Colonic mucosa (tissue), 4 donors: ENCODE results near the gene RIMBP2. TPM values are rescaled to one million over a fixed set of nuclear protein-coding genes. Genes with fewer than 3 reads are reported as not detected.

Experiments used
- DNase-seq: peaks from one replicate; pipeline ENCODE4 v3.0.0-alpha.2; 2020
- H3K27ac ChIP-seq: fragments of 200-600 bp; one replicate; pipeline ENCODE4 v1.8.0; 2021
- H3K27me3 ChIP-seq: fragments of 200-600 bp; one replicate; pipeline ENCODE4 v1.8.0; 2021
- H3K36me3 ChIP-seq: fragments of 200-600 bp; one replicate; pipeline ENCODE4 v1.8.0; 2021
- H3K4me1 ChIP-seq: fragments of 200-600 bp; one replicate; pipeline ENCODE4 v1.8.0; 2021; ENCODE audit warnings: mild to moderate bottlenecking
- H3K4me3 ChIP-seq: fragments of 200-600 bp; one replicate; pipeline ENCODE4 v1.8.0; 2021
- H3K9ac ChIP-seq, 2 donors: one replicate each; pipeline ENCODE4 v1.7.0; 2013; ENCODE audit warnings: control low read depth in 2 of 2, low read depth in 2 of 2, low read length in 2 of 2
- H3K9me3 ChIP-seq: fragments of 200-600 bp; one replicate; pipeline ENCODE4 v1.8.0; 2021
- intact Hi-C: fragments of 100-400 bp; cut with DNase I; formaldehyde crosslinking; loops from one replicate; pipeline ENCODE4 v1.14.1; 2022
- total RNA-seq, 2 donors: library from RNA; stranded (reverse); fragmentation: NEBNext Ultra II Directional in 1 of 2; extraction: Animal tissue kit (Norgen Biotek cat#: 25700) in 1 of 2; gene quantifications; one replicate each; pipeline ENCODE4 v1.2.1, GENCODE V29; 2021
- TF ChIP-seq, protein P1 (sequence below): fragments of 200-600 bp; IDR thresholded peaks from one replicate; pipeline ENCODE4 v1.8.0; 2022; ENCODE audit warnings: antibody characterized with exemption, mild to moderate bottlenecking
- donor health status: healthy.
- donor health status: DM: no; HTN: no; CAD: no.
- donor health status: DM: no; HTN: no; CAD: no.

Gene RIMBP2
- total RNA-seq, 2 donors from 2014 or later = 4.8 to 5.6 TPM

DNA sequence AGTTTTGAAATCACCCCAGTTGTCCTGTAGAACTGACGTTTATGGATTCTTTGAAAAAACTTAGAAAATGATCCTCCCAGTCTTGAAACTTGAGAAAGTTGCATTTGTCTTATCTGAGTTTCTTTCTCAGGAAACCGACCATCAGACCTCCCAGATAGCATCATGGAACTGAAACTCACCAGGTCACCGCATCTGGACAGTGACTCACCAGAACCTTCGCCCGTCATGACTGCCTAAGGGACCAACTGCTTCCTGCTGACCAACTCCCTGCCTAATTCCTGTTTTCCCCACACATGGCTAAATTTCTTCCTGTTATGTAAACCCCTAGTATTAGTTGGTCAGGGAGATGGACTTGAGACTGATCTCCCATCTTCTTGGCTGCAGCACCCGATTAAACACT lies 175.7 kb downstream of the RIMBP2 start:
- TF ChIP-seq, protein P1, sequence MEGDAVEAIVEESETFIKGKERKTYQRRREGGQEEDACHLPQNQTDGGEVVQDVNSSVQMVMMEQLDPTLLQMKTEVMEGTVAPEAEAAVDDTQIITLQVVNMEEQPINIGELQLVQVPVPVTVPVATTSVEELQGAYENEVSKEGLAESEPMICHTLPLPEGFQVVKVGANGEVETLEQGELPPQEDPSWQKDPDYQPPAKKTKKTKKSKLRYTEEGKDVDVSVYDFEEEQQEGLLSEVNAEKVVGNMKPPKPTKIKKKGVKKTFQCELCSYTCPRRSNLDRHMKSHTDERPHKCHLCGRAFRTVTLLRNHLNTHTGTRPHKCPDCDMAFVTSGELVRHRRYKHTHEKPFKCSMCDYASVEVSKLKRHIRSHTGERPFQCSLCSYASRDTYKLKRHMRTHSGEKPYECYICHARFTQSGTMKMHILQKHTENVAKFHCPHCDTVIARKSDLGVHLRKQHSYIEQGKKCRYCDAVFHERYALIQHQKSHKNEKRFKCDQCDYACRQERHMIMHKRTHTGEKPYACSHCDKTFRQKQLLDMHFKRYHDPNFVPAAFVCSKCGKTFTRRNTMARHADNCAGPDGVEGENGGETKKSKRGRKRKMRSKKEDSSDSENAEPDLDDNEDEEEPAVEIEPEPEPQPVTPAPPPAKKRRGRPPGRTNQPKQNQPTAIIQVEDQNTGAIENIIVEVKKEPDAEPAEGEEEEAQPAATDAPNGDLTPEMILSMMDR = no peak

DNA sequence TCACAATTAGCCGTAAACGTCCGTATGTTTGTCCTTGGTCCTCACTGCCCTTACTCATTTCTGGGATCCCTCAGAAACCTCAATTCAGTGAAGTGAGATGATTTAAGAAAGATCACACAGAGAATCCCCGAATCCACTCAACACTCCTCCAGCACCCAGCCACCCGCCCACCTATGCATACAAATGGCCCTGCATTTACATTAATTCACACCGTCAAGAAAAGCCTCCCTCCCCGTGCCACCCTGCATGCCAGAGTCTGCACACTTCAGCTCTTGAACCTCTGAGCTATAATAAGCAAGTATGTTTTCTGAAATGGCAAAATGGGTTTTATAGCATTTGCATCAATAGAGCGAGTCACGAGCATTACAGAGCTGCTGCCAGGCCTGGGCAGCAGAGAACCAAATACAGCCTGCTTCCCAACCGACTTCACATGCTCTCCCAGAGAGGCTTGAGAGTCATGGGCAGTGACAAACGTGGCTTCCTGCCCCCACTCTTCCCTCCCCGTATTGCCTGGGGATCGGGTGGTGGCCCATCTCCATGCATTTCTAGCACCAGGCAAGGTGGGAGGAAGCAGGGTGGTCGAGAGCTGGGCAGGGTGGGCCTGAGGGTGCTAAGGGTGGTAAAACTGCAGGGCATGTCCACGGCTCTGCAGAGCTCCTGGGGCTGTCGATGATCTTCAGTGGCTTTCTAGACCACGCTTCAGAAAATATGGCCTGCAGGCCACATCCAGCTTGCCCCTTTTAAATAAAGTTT lies 177.6 kb downstream of the RIMBP2 start:
- H3K4me1 ChIP-seq = no peaks in the 10 kb centered on the region
- intact Hi-C loops = no loop called here
- TF ChIP-seq, protein P1 = no peak
- no peak overlapping the region for H3K9ac ChIP-seq
- H3K27me3 ChIP-seq = no peaks in the 10 kb centered on the region
- H3K27ac ChIP-seq = no peak overlapping the region
- DNase-seq = no peak
- no peaks in the 10 kb centered on the region for H3K36me3 ChIP-seq
- no peak overlapping the region for H3K4me3 ChIP-seq
- H3K9me3 ChIP-seq = no peaks in the 10 kb centered on the region

More for the DNA sequence above, 175.7 kb downstream of the RIMBP2 start:
- Histone ChIP-seq H3K27me3 (no peaks in the 10 kb centered on the region), H3K9ac (no peak overlapping the region), H3K36me3 (no peaks in the 10 kb centered on the region), H3K27ac (no peak overlapping the region), H3K9me3 (no peaks in the 10 kb centered on the region), H3K4me3 (no peak overlapping the region), H3K4me1 (no peaks in the 10 kb centered on the region)
- intact Hi-C loops = no loop called here
- DNase-seq = no peak

DNA sequence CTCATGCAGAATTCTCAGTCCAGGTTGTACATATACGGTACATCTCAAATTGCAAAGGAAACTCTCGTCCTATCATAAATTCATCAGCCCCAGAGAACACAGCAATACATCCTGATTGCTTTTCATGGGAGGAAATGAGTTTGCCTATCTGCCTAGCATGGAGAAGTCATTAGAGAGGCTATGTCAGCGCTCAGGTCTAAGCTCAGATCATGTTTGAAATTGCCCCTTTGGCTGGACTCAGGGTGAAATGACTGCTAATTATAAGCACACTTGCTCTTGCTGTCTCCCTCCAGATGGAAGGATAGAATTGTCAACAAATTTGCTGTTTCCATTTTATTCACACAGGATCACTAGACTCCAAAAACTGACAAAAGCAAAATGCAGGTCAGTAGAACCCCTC lies 178.4 kb downstream of the RIMBP2 start:
- Histone ChIP-seq H3K4me3 (no peak overlapping the region), H3K27me3 (no peaks in the 10 kb centered on the region), H3K9me3 (no peaks in the 10 kb centered on the region), H3K27ac (no peak overlapping the region), H3K4me1 (no peaks in the 10 kb centered on the region), H3K36me3 (no peaks in the 10 kb centered on the region), H3K9ac (no peak overlapping the region)
- TF ChIP-seq, protein P1 = no peak
- no peak for DNase-seq
- intact Hi-C loops = no loop called here

GRCh38 chr12:130537051-130537450 lies 179.0 kb downstream of the RIMBP2 start:
- TF ChIP-seq, protein P1 = no peak
- intact Hi-C loops = no loop called here
- Histone ChIP-seq H3K4me3 (no peak overlapping the region), H3K9ac (no peak overlapping the region), H3K9me3 (no peaks in the 10 kb centered on the region), H3K4me1 (no peaks in the 10 kb centered on the region), H3K27ac (no peak overlapping the region), H3K36me3 (no peaks in the 10 kb centered on the region), H3K27me3 (no peaks in the 10 kb centered on the region)
- no peak for DNase-seq

DNA sequence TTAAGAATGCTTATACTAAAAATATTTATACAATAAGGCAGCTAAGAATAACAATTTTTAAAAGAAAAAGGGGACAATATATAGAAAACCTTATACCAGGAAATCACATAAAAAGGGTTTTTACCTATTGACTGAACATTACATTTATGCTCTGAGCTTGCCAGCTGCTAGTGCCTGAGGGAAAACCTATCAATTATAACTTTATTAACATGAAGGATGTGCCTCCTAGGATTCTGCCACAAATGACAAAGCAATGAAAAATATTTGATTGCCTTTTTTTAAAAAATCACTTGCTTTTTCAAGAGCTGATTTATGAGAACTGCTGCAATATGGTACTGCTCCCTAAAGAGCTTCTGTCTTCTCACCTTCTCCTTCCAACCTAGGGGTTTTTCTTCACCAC lies 185.7 kb downstream of the RIMBP2 start:
- DNase-seq = no peak
- intact Hi-C loops = no loop called here
- Histone ChIP-seq H3K9ac (no peak overlapping the region), H3K4me1 (no peaks in the 10 kb centered on the region), H3K9me3 (no peaks in the 10 kb centered on the region), H3K27ac (no peak overlapping the region), H3K4me3 (no peak overlapping the region), H3K27me3 (no peaks in the 10 kb centered on the region), H3K36me3 (no peaks in the 10 kb centered on the region)
- TF ChIP-seq, protein P1 = no peak
